Suprapubic skin (tissue), 4 donors: Measurements from ENCODE around the gene ATP1A4. TPM values are rescaled to one million over a fixed set of nuclear protein-coding genes. Genes with fewer than 3 reads are reported as not detected.

Experiments
- DNase-seq, 2 donors: peaks; one replicate each; pipeline ENCODE4 v3.0.0-alpha.2; 2019; ENCODE audit warnings: low spot score in 2 of 2
- H3K27ac ChIP-seq: fragments of 200-600 bp; sonication (generic); one replicate; pipeline ENCODE4 v1.5.1; 2019
- H3K27me3 ChIP-seq: fragments of 200-600 bp; sonication (generic); one replicate; pipeline ENCODE4 v1.5.1; 2019
- H3K36me3 ChIP-seq: fragments of 200-600 bp; sonication (generic); one replicate; pipeline ENCODE4 v1.5.1; 2019
- H3K4me1 ChIP-seq: fragments of 200-600 bp; sonication (generic); one replicate; pipeline ENCODE4 v1.5.1; 2019
- H3K4me3 ChIP-seq: fragments of 200-600 bp; sonication (generic); one replicate; pipeline ENCODE4 v1.5.1; 2019; ENCODE audit warnings: mild to moderate bottlenecking
- H3K9me3 ChIP-seq: fragments of 200-600 bp; sonication (generic); one replicate; pipeline ENCODE4 v1.5.1; 2019
- CTCF ChIP-seq, 2 donors: fragments of 200-600 bp in 1 of 2; fragments of 450-650 bp in 1 of 2; sonication (generic) in 1 of 2; IDR thresholded peaks; one replicate each; pipeline ENCODE4 v1.5.1; 2016 to 2019; ENCODE audit warnings: antibody characterized with exemption in 2 of 2, mild to moderate bottlenecking in 1 of 2, moderate library complexity in 1 of 2
- EP300 ChIP-seq: sonication (generic); formaldehyde crosslinking; IDR thresholded peaks from one replicate; pipeline ENCODE4 v1.6.1; 2017; ENCODE audit warnings: antibody characterized with exemption
- POLR2A ChIP-seq, 2 donors: fragments of 450-650 bp; IDR thresholded peaks; one replicate each; pipeline ENCODE4 v1.6.1; 2017; ENCODE audit warnings: antibody characterized with exemption in 2 of 2, mild to moderate bottlenecking in 2 of 2, moderate library complexity in 2 of 2
- POLR2AphosphoS5 ChIP-seq, 3 donors: sonication (generic); formaldehyde crosslinking; IDR thresholded peaks; one replicate each; pipeline ENCODE4 v1.6.1; 2017; ENCODE audit warnings: antibody characterized with exemption in 3 of 3
- WGBS: methylation state at CpG from one replicate; pipeline ENCODE4 v1.1.5; 2018; 5-methylcytosine and 5-hydroxymethylcytosine counted together
- total RNA-seq, 4 donors: library from RNA; depleted of rRNA; stranded (reverse); fragments of >200 nt; gene quantifications; one replicate each; pipeline ENCODE4 v1.1.0, GENCODE V29; 2016

ATP1A4 gene
- total RNA-seq, 4 donors from 2014 or later = not detected

DNA sequence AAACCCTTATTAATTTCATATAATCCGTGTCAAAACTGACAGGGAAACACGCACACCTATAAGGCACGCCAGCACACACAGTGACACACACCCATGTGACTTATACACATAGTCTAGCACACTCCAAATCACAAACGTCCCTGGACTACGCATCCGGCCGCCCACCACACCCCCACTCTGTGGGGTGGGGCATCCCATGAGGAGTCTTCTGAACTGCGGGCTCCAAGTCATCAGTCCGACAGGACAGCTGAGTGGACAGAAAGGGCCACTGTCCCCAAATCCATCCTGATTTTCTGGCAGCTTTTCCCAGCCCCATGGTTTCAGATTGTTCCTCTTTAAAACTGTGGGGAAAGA lies 54.6 kb downstream of the ATP1A4 start:
- H3K27ac ChIP-seq = peak overlapping the region; percentile 96
- peak; percentile 60 to 81 for DNase-seq
- TF ChIP-seq POLR2AphosphoS5 (IDR thresholded peaks at IDR 0.05) (no peak), CTCF (IDR thresholded peaks at IDR 0.05) (no peak), EP300 (no peak), POLR2A (IDR thresholded peaks at IDR 0.05) (no peak)
- peaks cover 15% of the 10 kb centered on the region for H3K36me3 ChIP-seq
- peak overlapping the region; percentile 87 for H3K4me3 ChIP-seq
- H3K9me3 ChIP-seq = no peaks in the 10 kb centered on the region
- H3K4me1 ChIP-seq = peaks cover 61% of the 10 kb centered on the region
- no peaks in the 10 kb centered on the region for H3K27me3 ChIP-seq
- WGBS = 3% methylated on average over 9 of the region's 9 CpGs

DNA sequence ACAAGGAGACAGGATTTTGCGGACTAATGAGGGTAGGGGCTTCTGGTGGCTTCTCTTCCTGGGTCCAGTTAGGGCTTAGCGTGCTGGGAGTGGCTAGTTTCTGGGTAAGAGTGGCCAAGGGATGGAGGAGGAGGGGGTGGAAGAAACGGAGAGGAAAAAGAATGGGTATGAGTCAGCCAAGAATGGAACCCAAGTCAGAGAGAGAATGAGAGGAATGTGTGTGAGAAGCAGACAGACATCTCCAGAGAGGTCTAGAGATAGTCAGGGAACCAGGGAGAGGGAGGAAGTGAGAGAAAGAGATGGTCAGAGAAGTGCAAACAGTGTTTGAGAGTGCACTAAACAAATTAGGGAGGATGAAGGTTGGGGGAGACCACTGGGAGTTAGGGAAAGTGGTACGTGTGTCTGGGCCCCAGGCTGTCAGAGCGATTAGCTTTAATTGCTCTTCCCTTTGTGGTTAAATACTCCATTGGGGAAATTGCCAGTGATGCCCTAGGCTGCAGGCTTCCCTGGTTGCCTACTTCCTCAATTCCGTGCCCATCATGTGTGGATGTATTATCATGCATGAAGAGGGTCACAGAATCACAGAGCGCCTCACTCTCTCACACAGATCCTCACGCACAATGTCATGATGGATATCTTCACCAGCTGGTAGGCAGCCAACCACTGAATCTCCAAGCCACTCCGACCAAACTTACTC lies 55.2 kb downstream of the ATP1A4 start:
- H3K9me3 ChIP-seq = no peaks in the 10 kb centered on the region
- H3K4me1 ChIP-seq = peaks cover 61% of the 10 kb centered on the region
- H3K36me3 ChIP-seq = peaks cover 20% of the 10 kb centered on the region
- WGBS = 40% methylated on average over 9 of the region's 9 CpGs
- H3K27ac ChIP-seq = peak overlapping the region; percentile 96
- peak in 1 of 2 donors; percentile 49 for DNase-seq
- peak overlapping the region; percentile 87 for H3K4me3 ChIP-seq
- H3K27me3 ChIP-seq = no peaks in the 10 kb centered on the region
- no peak for TF ChIP-seq EP300

DNA sequence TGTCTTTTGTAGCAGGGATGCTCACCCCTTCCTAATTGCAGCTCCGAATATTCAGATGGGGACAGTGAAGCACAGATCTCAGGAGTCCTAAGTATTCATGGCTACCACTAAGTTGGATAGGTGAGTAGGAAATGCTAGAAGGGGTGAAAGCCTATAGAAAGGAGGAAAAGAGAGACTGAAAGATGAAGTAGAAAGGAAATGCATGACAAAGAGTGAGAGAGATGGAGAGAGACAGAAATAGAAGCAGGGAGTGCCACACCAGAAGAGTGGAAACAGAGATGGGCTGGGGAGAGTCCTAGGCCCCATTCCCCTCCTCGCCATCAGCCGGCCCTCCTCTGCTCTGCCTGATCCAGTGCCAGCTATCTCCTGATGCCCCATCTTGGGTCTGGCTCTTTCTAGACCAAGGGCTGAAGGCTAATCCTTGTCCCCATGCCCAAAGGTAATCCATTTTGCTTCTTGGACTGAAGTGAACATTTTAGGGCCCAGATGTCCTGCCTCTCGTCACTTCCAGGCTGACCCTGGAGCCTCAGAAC lies 55.8 kb downstream of the ATP1A4 start:
- Histone ChIP-seq H3K27ac (no peak overlapping the region), H3K4me1 (peaks cover 61% of the 10 kb centered on the region), H3K27me3 (no peaks in the 10 kb centered on the region), H3K4me3 (peak overlapping the region; percentile 87), H3K36me3 (peaks cover 24% of the 10 kb centered on the region), H3K9me3 (no peaks in the 10 kb centered on the region)
- no peak for DNase-seq
- 87% methylated on average over 4 of the region's 4 CpGs for WGBS
- TF ChIP-seq EP300 (no peak), POLR2AphosphoS5 (IDR thresholded peaks at IDR 0.05) (no peak), CTCF (IDR thresholded peaks at IDR 0.05) (no peak), POLR2A (IDR thresholded peaks at IDR 0.05) (no peak)

DNA sequence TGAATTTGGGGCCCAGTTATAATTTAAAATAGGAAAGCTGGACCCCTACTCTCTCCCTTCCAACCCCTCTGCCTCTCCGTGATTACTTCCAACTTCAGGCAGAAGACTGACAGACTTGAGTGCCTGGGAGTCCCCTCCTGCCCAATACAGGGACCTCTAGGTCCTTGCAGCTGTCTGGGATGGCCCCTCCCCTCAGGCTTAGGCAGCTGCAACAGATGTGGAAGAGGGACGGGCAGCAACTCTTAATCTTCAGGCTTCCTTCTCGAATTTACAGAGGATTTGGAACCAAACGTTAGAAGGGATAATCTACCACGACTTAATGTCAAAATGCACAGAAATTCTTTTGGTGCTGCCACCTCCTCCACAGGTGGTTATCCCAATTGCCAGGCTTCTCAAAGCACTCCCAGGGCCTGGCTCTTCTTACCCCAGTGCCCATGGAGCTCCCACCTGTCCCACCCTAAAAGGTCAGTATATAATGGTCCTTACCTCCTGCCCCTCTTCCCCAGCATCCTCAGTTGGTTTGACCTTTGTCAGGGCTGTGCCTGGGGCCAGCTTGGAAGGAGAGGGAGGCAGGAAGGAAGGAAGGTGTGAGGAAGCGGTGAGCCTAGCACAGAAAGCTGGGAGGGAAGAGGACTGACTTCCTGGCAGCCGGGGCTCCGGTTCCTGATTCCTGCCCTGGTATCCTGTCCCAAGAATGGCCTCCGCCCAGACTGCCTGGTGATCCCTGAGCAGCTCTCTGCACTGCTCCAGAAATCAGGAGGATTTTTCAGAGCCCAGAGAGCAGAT lies 56.6 kb downstream of the ATP1A4 start:
- 56% methylated on average over 7 of the region's 9 CpGs for WGBS
- DNase-seq = peak in 1 of 2 donors; percentile 55
- Histone ChIP-seq H3K4me3 (peak overlapping the region; percentile 8), H3K27me3 (no peaks in the 10 kb centered on the region), H3K4me1 (peaks cover 61% of the 10 kb centered on the region), H3K9me3 (no peaks in the 10 kb centered on the region), H3K36me3 (peaks cover 32% of the 10 kb centered on the region), H3K27ac (peak overlapping the region; percentile 25)
- TF ChIP-seq EP300 (no peak), POLR2AphosphoS5 (IDR thresholded peaks at IDR 0.05) (no peak), POLR2A (IDR thresholded peaks at IDR 0.05) (no peak), CTCF (IDR thresholded peaks at IDR 0.05) (no peak)

DNA sequence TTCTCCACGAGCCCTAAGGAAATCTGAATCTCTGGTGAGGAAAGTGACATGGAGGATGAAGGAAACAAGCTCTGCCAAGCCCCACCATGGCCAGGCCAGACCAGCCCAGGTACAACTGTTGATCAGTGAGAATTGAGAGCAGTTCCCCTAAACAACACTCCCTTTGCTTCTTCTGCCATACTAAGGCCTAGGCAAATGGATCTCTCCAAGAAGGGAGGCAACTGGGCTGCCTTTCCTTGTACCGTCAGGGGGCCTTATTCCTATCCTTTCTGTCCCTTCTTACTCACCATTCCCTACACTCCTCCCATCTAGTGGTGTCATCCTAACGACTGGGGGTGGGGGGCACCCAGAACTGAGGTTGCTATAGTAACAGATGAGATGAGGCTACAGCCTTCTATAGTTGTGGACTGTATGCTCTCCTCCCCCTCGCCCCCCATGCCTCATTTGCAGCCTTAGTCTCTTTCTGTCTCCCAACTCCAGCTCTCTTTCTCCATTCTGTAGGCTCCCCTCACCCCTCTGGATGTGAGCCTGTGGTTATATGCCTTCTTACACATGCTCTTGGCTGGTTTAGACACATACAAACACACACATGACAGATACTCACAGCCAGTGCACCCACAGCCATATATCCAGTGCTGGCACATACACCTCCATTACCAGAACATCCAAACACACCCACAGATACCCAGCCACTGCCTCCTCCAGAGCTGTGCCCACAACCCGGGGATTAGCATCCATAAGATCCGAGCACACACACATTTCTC lies 57.3 kb downstream of the ATP1A4 start:
- Histone ChIP-seq H3K4me3 (peak overlapping the region; percentile 8), H3K4me1 (peaks cover 61% of the 10 kb centered on the region), H3K27ac (peak overlapping the region; percentile 25), H3K36me3 (peaks cover 40% of the 10 kb centered on the region), H3K27me3 (no peaks in the 10 kb centered on the region), H3K9me3 (no peaks in the 10 kb centered on the region)
- TF ChIP-seq POLR2AphosphoS5 (IDR thresholded peaks at IDR 0.05) (no peak), POLR2A (IDR thresholded peaks at IDR 0.05) (no peak), CTCF (IDR thresholded peaks at IDR 0.05) (no peak), EP300 (no peak)
- peak in 1 of 2 donors; percentile 44 for DNase-seq
- WGBS = 56% methylated on average over 6 of the region's 6 CpGs
